HepG2 (cell line): ENCODE measurements around the gene ATG2B. TPM values are rescaled to one million over a fixed set of nuclear protein-coding genes. Genes with fewer than 3 reads are reported as not detected.

Experiments used
- ATAC-seq: fragments of 200-7000 bp; cut with Tn5 transposase; 3 replicates; pipeline ENCODE4 v1.9.1; 2020; ENCODE audit warnings: mild to moderate bottlenecking, moderate library complexity
- BruUV-seq: library from RNA; stranded (reverse); fragments of 400-500 nt; replicated peaks from 2 replicates; lab custom pipeline; 2021; lab: Mats Ljungman, UMichigan
- CTCF ChIA-PET: fragments of 300-600 bp; formaldehyde crosslinking; extraction: SDS; loops from one replicate; lab custom pipeline; 2021; ENCODE audit warnings: low total read pairs, inconsistent platforms, low intra/inter-chr PET ratio; lab: Yijun Ruan, JAX
- POLR2A ChIA-PET: fragments of 350-600 bp; sonication (Branson Sonifier 250); formaldehyde crosslinking; loops from one replicate; lab custom pipeline; 2020; ENCODE audit warnings: antibody characterized with exemption, inconsistent platforms; lab: Yijun Ruan, JAX
- DNase-seq: peaks from one replicate; pipeline ENCODE4 v3.0.0-alpha.2; 2015; ENCODE audit warnings: low spot score
- FAIRE-seq: peaks from 3 replicates; lab custom pipeline; 2011; peaks lifted over from hg19 to GRCh38; lab: Jason Lieb, UNC
- H2AFZ ChIP-seq: one replicate; pipeline ENCODE4 v1.6.1; 2011; ENCODE audit warnings: low read length, inconsistent platforms
- H3K27ac ChIP-seq: fragments of 300-600 bp; 3 replicates; pipeline ENCODE4 v1.8.0; 2011; ENCODE audit warnings: mixed run types, mild to moderate bottlenecking, mixed read lengths, low read length, inconsistent platforms; ENCODE audit not compliant: insufficient read depth; ENCODE audit errors: extremely low read length
- H3K27me3 ChIP-seq, 2 experiments: fragments of 200-600 bp in 1 of 2; 2 replicates in 1 of 2; 3 replicates in 1 of 2; pipeline versions ENCODE4 v1.6.0 to v1.8.0; 2011; ENCODE audit warnings: low read length in 2 of 2, mild to moderate bottlenecking in 2 of 2, moderate library complexity in 2 of 2, inconsistent platforms in 1 of 2; ENCODE audit not compliant: insufficient read depth in 2 of 2, control insufficient read depth in 1 of 2
- H3K36me3 ChIP-seq, 2 experiments: fragments of 200-600 bp in 1 of 2; replicated peaks in 1 of 2; 2 replicates in 1 of 2; 3 replicates in 1 of 2; pipeline versions ENCODE4 v1.5.1 to v1.8.0; 2011; ENCODE audit warnings: low read length in 2 of 2, inconsistent platforms in 1 of 2; ENCODE audit not compliant: insufficient read depth in 2 of 2, control insufficient read depth in 1 of 2
- H3K4me1 ChIP-seq: 2 replicates; pipeline ENCODE4 v1.5.1; 2012; ENCODE audit warnings: low read length, inconsistent platforms; ENCODE audit not compliant: insufficient read depth
- H3K4me2 ChIP-seq: 2 replicates; pipeline ENCODE4 v1.6.0; 2011; ENCODE audit warnings: low read depth, low read length, inconsistent platforms
- H3K4me3 ChIP-seq, 3 experiments: fragments of 200-600 bp in 1 of 3; sonication (generic), shearing (Covaris generic) in 1 of 3; replicated peaks in 1 of 3; 2 replicates each; pipeline ENCODE4 v1.5.1; 2011 to 2016; ENCODE audit warnings: low read length in 3 of 3, inconsistent platforms in 2 of 3, low read depth in 2 of 3, mild to moderate bottlenecking in 2 of 3, control low read depth in 1 of 3, mixed read lengths in 1 of 3; ENCODE audit not compliant: insufficient read depth in 1 of 3
- H3K79me2 ChIP-seq: one replicate; pipeline ENCODE4 v1.6.1; 2011; ENCODE audit warnings: low read length, inconsistent platforms; ENCODE audit not compliant: insufficient read depth
- H3K9ac ChIP-seq: 2 replicates; pipeline ENCODE4 v1.6.0; 2011; ENCODE audit warnings: mild to moderate bottlenecking, low read depth, low read length, inconsistent platforms; ENCODE audit not compliant: insufficient read depth
- H3K9me3 ChIP-seq: 2 replicates; pipeline ENCODE4 v1.5.1; 2012; ENCODE audit warnings: mild to moderate bottlenecking, low read length
- H4K20me1 ChIP-seq: 2 replicates; pipeline ENCODE4 v1.6.0; 2011; ENCODE audit warnings: inconsistent platforms, mild to moderate bottlenecking, low read length, moderate library complexity; ENCODE audit not compliant: insufficient read depth
- ATF7 ChIP-seq, 2 experiments: fragments of 450-650 bp in 1 of 2; sonication (generic) in 1 of 2; formaldehyde crosslinking in 1 of 2; IDR thresholded peaks; 2 replicates each; pipeline versions ENCODE4 v1.4.0 to v1.6.1; 2016 to 2020; ENCODE audit warnings: antibody characterized with exemption in 1 of 2, mild to moderate bottlenecking in 1 of 2, missing genetic modification reagents in 1 of 2
- CREB1 ChIP-seq, 2 experiments: fragments of 450-650 bp in 1 of 2; IDR thresholded peaks; 2 replicates each; pipeline ENCODE4 v1.6.1; 2016 to 2017; ENCODE audit warnings: control low read depth in 1 of 2, mild to moderate bottlenecking in 1 of 2, missing compliant biosample characterization in 1 of 2, missing genetic modification characterization in 1 of 2
- ERF ChIP-seq: IDR thresholded peaks from 2 replicates; pipeline ENCODE4 v1.6.1; 2018; ENCODE audit warnings: missing biosample characterization, missing genetic modification reagents
- MTA1 ChIP-seq: sonication (generic); formaldehyde crosslinking; IDR thresholded peaks from 2 replicates; pipeline ENCODE4 v1.4.0; 2020; ENCODE audit warnings: missing genetic modification reagents, mild to moderate bottlenecking, borderline replicate concordance
- PHF21A ChIP-seq: sonication (generic); formaldehyde crosslinking; IDR thresholded peaks from 2 replicates; pipeline ENCODE4 v1.5.0; 2020; ENCODE audit warnings: mild to moderate bottlenecking, missing genetic modification reagents
- PHF8 ChIP-seq: sonication (generic); formaldehyde crosslinking; IDR thresholded peaks from 2 replicates; pipeline ENCODE4 v1.5.0; 2020; ENCODE audit warnings: missing genetic modification reagents
- POGZ ChIP-seq: sonication (generic); formaldehyde crosslinking; IDR thresholded peaks from 2 replicates; pipeline ENCODE4 v1.4.0; 2020; ENCODE audit warnings: mild to moderate bottlenecking, missing genetic modification reagents
- RARA ChIP-seq: IDR thresholded peaks from 2 replicates; pipeline ENCODE4 v1.6.1; 2016; ENCODE audit warnings: missing genetic modification reagents, missing compliant biosample characterization
- STAG1 ChIP-seq: sonication (generic); formaldehyde crosslinking; IDR thresholded peaks from 2 replicates; pipeline ENCODE4 v1.4.0; 2020; ENCODE audit warnings: missing genetic modification reagents
- TOE1 ChIP-seq: sonication (generic); formaldehyde crosslinking; IDR thresholded peaks from 2 replicates; pipeline ENCODE4 v1.4.0; 2020; ENCODE audit warnings: mild to moderate bottlenecking, missing genetic modification reagents
- U2AF2 ChIP-seq: fragments of 200-400 bp; formaldehyde crosslinking; IDR thresholded peaks from 2 replicates; pipeline ENCODE4 v1.6.1; 2017; ENCODE audit warnings: low read depth, mild to moderate bottlenecking, low read length
- XRCC5 ChIP-seq: fragments of 200-400 bp; formaldehyde crosslinking; optimal IDR thresholded peaks from 2 replicates; pipeline ENCODE3; 2017; ENCODE audit warnings: mild to moderate bottlenecking, low read length
- ZFY ChIP-seq: sonication (generic); formaldehyde crosslinking; IDR thresholded peaks from 2 replicates; pipeline ENCODE4 v1.4.0; 2020; ENCODE audit warnings: missing genetic modification reagents
- ZNF10 ChIP-seq: sonication (generic); formaldehyde crosslinking; IDR thresholded peaks from 2 replicates; pipeline ENCODE4 v1.4.0; 2020; ENCODE audit warnings: mild to moderate bottlenecking, low read depth, missing genetic modification reagents, borderline replicate concordance
- ZNF17 ChIP-seq: sonication (generic); formaldehyde crosslinking; IDR thresholded peaks from 2 replicates; pipeline ENCODE4 v1.5.0; 2020; ENCODE audit warnings: mild to moderate bottlenecking, missing genetic modification reagents
- ZNF510 ChIP-seq: sonication (generic); formaldehyde crosslinking; IDR thresholded peaks from 2 replicates; pipeline ENCODE4 v1.4.0; 2020; ENCODE audit warnings: low read depth, mild to moderate bottlenecking, missing genetic modification reagents
- ZNF570 ChIP-seq: sonication (generic); formaldehyde crosslinking; IDR thresholded peaks from 2 replicates; pipeline ENCODE4 v1.4.0; 2020; ENCODE audit warnings: mild to moderate bottlenecking, missing genetic modification reagents, borderline replicate concordance
- WGBS: methylation state at CpG from one replicate; pipeline ENCODE4 v1.1.6; 2017; ENCODE audit warnings: low lambda C conversion rate; 5-methylcytosine and 5-hydroxymethylcytosine counted together
- in situ Hi-C: cut with HindIII; loops from 2 replicates; pipeline ENCODE4 v1.10.0; 2017; ENCODE audit warnings: low pct_unique_long_range_greater_than_20kb; ENCODE audit not compliant: extremely low pct_ligation_motif_present
- intact Hi-C: fragments of 100-400 bp; cut with micrococcal nuclease; formaldehyde crosslinking; loops from one replicate; pipeline ENCODE4 v1.10.0; 2022; ENCODE audit not compliant: unreplicated experiment
- polyA plus RNA-seq, 8 experiments: library from polyadenylated mRNA; depleted of rRNA in 3 of 8; stranded (reverse) in 7 of 8; unstranded in 1 of 8; fragments of >200 nt; fragmentation: Illumina TruSeq in 4 of 8; extraction: Trizol in 4 of 8; gene quantifications; 2 replicates each; pipeline versions ENCODE4 v1.2.1 to v1.2.3, GENCODE V29; 2011 to 2016; ENCODE audit warnings: low read depth in 4 of 8, missing spikeins in 1 of 8, mixed read lengths in 1 of 8; ENCODE audit not compliant: insufficient read depth in 1 of 8
- total RNA-seq, 5 experiments: library from RNA; depleted of rRNA; stranded (reverse); fragments of >200 nt; fragmentation: Illumina TruSeq; extraction: Trizol; gene quantifications; 2 replicates each; pipeline ENCODE4 v1.2.3, GENCODE V29; 2016; ENCODE audit warnings: low read depth in 1 of 5
- TF ChIP-seq, protein P1 (sequence below): sonication (generic); formaldehyde crosslinking; conservative IDR thresholded peaks from 2 replicates; pipeline ENCODE4 v1.4.0; 2020; ENCODE audit warnings: mild to moderate bottlenecking, missing genetic modification reagents, moderate library complexity

ATG2B gene
- total and polyA plus RNA-seq, 2 of the 13 experiments (the other 11 are each of a cell fraction or from before 2014, with no cell fraction given), result 7.4 to 7.5 TPM

DNA sequence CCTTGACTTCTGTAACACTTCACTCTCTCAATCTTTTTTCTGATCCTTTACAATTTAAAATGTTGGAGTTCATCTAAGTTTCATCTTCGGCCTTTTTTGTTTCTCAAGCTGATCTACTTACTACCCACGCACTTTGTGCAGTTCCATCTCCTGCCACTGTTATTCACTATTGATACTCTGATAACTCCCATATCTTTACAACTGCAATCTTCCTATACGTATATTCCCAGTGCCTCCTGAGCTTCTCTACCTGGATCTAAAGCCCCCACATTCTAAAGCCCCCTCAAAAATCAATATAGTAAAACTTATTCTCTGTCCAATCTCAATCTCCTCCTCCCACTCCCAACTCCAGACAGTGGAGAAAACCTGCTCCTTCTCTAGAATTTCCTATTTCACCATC, 5.9 kb downstream of the ATG2B start:
- H3K9me3 ChIP-seq, result no peaks in the 10 kb centered on the region
- FAIRE-seq (no peak), DNase-seq (no peak), ATAC-seq (peak; percentile 54; the same call in 2 of the 3 replicates)
- H3K79me2 ChIP-seq, result peaks cover 31% of the 10 kb centered on the region
- H4K20me1 ChIP-seq, result no peaks in the 10 kb centered on the region
- no peak overlapping the region for H3K4me2 ChIP-seq
- POLR2A ChIA-PET, result no interaction called here
- peaks cover 20% of the 10 kb centered on the region for H3K4me1 ChIP-seq
- no peak overlapping the region for H3K4me3 ChIP-seq
- 91% methylated on average over 3 of the region's 3 CpGs for WGBS
- intact Hi-C loops (no loop called here), in situ Hi-C loops (no loop called here)
- H2AFZ ChIP-seq, result no peak overlapping the region
- no peaks in the 10 kb centered on the region; a peak in 1 of 5 replicates for H3K27me3 ChIP-seq
- no peaks in the 10 kb centered on the region for H3K36me3 ChIP-seq
- no peak overlapping the region for H3K9ac ChIP-seq
- no peak for TF ChIP-seq XRCC5
- no peak for TF ChIP-seq ZNF570 (CRISPR knock-in tag)
- no peak for TF ChIP-seq PHF21A (CRISPR knock-in tag)
- TF ChIP-seq STAG1 (CRISPR knock-in tag), result no peak
- no peak for TF ChIP-seq RARA (CRISPR knock-in tag)
- no peak for TF ChIP-seq ERF
- no peak for TF ChIP-seq PHF8
- TF ChIP-seq TOE1 (CRISPR knock-in tag), result no peak
- no peak for TF ChIP-seq MTA1 (CRISPR knock-in tag)
- TF ChIP-seq ZNF17 (CRISPR knock-in tag), result no peak
- no peak for TF ChIP-seq ATF7 (IDR thresholded peaks at IDR 0.05)
- TF ChIP-seq ATF7 (CRISPR knock-in tag; IDR thresholded peaks at IDR 0.05), result no peak
- CTCF ChIA-PET, result no interaction called here
- no peak overlapping the region for H3K27ac ChIP-seq
- BruUV-seq, result no TSS peak

DNA sequence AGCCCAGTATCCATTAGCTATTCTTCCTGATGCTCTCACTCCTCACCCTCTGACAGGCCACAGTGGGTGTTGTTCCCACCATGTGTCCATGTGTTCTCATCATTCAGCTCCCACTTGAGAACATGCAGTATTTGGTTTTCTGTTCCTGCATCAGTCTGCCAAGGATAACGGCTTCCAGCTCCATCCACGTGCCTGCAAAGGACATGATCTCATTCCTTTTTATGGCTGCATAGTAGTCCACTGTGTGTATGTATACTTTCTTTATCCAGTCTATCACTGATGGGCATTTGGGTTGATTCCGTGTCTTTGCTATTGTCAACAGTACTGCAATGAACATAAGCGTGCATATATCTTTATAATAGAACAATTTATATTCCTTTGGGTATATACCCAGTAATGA, 8.9 kb downstream of the ATG2B start:
- FAIRE-seq, result no peak
- 88% methylated on average over 4 of the region's 4 CpGs for WGBS
- BruUV-seq, result no TSS peak
- no peak for TF ChIP-seq RARA (CRISPR knock-in tag)
- no peak for TF ChIP-seq ZNF510
- TF ChIP-seq POGZ, result no peak
- TF ChIP-seq U2AF2, result no peak
- no peak for TF ChIP-seq CREB1 (IDR thresholded peaks at IDR 0.05)
- TF ChIP-seq CREB1 (CRISPR knock-in tag; IDR thresholded peaks at IDR 0.05), result no peak
- no peak for TF ChIP-seq ZNF10 (CRISPR knock-in tag)
- TF ChIP-seq ZFY (CRISPR knock-in tag), result no peak
- TF ChIP-seq, protein P1, sequence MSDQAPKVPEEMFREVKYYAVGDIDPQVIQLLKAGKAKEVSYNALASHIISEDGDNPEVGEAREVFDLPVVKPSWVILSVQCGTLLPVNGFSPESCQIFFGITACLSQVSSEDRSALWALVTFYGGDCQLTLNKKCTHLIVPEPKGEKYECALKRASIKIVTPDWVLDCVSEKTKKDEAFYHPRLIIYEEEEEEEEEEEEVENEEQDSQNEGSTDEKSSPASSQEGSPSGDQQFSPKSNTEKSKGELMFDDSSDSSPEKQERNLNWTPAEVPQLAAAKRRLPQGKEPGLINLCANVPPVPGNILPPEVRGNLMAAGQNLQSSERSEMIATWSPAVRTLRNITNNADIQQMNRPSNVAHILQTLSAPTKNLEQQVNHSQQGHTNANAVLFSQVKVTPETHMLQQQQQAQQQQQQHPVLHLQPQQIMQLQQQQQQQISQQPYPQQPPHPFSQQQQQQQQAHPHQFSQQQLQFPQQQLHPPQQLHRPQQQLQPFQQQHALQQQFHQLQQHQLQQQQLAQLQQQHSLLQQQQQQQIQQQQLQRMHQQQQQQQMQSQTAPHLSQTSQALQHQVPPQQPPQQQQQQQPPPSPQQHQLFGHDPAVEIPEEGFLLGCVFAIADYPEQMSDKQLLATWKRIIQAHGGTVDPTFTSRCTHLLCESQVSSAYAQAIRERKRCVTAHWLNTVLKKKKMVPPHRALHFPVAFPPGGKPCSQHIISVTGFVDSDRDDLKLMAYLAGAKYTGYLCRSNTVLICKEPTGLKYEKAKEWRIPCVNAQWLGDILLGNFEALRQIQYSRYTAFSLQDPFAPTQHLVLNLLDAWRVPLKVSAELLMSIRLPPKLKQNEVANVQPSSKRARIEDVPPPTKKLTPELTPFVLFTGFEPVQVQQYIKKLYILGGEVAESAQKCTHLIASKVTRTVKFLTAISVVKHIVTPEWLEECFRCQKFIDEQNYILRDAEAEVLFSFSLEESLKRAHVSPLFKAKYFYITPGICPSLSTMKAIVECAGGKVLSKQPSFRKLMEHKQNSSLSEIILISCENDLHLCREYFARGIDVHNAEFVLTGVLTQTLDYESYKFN (CRISPR knock-in tag), result no peak

More for the DNA sequence above, 8.9 kb downstream of the ATG2B start:
- DNase-seq (no peak), ATAC-seq (no peak)
- H3K4me3 ChIP-seq, result no peak overlapping the region
- intact Hi-C loops, result no loop called here
- H3K36me3 ChIP-seq, result no peaks in the 10 kb centered on the region
- in situ Hi-C loops, result no loop called here
- H3K9ac ChIP-seq, result no peak overlapping the region
- H3K79me2 ChIP-seq, result peaks cover 5% of the 10 kb centered on the region
- CTCF ChIA-PET, result no interaction called here
- no peak overlapping the region for H3K27ac ChIP-seq
- POLR2A ChIA-PET, result no interaction called here
- H4K20me1 ChIP-seq, result no peaks in the 10 kb centered on the region
- no peak overlapping the region for H3K4me2 ChIP-seq
- H3K9me3 ChIP-seq, result no peaks in the 10 kb centered on the region
- no peaks in the 10 kb centered on the region for H3K4me1 ChIP-seq
- no peaks in the 10 kb centered on the region for H3K27me3 ChIP-seq
- H2AFZ ChIP-seq, result no peak overlapping the region
